Jurkat, Clone E6-1 (cell line): ENCODE results near the gene ATE1.
"Not testable (repeated sequence)": the region's sequence is repeated elsewhere in the genome, so short reads cannot be mapped to it uniquely, and the experiment has no call there.

Experiments
- DNase-seq: peaks from one replicate; pipeline ENCODE4 v3.0.0-alpha.2; 2011; ENCODE audit warnings: low read depth, low spot score
- H3K4me3 ChIP-seq: 2 replicates; pipeline ENCODE4 v1.5.1; 2011; ENCODE audit warnings: mild to moderate bottlenecking, low read length, control low read depth, moderate library complexity

ATE1 gene

DNA sequence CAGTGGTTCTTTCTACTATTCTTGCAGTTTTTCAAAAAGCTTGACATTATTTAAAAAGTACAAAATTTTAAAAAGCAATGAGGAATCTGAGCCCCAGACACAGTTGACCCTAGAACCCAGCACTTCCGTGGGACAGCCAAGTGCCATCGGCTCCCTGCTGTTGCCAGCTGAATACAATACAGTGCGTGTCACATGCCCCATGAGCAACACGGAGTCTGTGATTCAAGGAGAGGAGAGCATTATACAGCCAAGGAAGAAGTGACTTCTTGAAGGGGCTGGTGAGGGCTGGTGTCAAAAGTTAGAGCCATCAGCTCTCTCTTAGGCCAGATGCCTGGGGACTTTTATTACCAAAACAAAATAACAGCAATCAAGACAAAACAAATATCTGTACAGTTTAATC, 206.6 kb downstream of the ATE1 start:
- DNase-seq = no peak
- H3K4me3 ChIP-seq = no peak overlapping the region

DNA sequence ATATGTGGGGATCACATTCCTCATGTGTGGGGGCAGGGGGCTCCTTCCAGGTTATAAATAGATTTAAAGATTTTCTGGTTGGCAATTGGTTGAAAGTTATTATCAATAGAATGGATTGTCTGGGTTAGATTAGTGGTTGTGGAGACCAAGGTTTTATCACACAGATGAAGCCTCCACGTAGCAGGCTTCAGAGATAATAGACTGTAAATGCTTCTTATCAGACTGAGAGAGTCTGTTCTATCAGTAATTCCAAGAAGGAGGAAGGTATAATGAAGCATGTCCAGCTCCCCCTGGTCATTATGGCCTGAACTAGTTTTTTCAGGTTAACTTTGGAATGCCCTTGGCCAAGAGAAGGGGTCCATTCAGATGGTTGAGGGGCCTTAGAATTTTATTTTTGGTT, 211.9 kb downstream of the ATE1 start:
- no peak overlapping the region for H3K4me3 ChIP-seq
- DNase-seq = no peak

DNA sequence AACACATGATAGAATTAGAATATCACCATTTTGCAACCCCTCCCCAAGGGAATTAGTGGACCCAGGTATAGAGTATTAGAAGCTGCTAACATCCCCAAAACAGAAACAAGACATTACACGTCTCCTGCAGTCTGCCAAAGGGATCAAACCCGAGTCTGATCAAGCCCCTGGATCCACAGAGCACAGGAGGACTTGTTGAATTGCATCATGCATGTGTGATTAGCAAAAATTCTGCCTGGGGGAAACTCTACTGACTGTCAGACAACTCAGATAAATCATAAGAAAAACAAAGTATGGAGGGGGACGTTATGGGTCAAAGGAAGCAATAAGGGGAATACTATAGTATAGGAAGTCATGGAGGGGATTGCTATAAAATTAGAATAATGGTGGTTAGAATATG, 212.8 kb downstream of the ATE1 start:
- no peak overlapping the region for H3K4me3 ChIP-seq
- DNase-seq = no peak

DNA sequence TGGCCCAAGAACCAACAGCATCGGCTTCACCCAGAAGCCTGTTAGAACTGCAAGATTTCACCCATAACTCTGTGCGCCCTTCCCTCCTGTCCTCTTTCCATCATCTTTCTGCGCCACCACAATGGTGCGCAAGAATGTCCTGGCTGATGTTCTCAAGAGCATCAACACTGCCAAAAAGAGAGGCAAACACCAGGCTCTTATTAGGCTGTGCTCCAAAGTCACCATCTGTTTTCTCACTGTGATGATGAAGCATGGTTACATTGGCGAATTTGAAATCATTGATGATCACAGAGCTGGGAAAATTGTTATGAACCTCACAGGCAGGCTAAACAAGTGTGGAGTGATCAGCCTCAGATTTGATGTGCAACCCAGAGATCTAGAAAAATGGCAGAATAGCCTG, 214.3 kb downstream of the ATE1 start:
- no peak for DNase-seq
- no peak overlapping the region for H3K4me3 ChIP-seq

DNA sequence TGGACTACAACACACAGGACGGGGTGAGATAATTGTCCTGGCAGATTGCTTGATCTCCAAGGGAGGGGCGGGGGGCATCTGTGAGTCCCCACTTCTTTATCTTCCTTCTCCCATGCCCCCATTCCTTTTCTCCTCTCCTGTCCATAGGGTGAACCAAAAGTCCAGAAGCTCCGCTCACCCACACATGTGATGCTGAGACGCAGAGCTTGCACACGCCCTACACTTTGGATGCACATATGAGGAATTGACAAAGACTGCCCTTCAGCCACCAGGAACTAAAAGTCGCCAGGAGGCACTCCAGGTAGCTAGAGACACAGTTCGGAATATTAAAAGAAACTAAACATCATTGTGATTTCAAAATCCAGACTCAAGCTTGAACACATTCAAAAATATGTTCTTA, 216.9 kb downstream of the ATE1 start:
- no peak overlapping the region for H3K4me3 ChIP-seq
- no peak for DNase-seq

DNA sequence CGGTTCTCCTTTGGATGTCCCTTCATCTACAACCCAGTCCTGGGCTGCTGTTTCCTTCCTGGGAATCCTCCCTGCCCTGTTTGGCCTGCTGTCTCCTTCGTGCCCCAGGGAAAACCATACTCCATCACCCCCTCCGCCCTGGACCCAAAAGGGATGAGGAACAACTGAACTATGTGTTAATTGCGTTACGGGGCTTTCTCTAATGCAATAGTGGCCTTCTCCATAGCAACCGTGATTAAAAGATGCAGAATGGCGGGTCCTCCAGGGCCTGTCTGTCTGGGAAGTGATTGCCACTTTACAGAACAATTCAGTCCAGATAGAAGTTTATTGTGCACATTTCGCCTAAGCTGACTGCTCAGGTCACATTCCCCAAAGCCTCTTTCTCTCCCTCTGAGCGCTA, 217.6 kb downstream of the ATE1 start:
- H3K4me3 ChIP-seq = no peak overlapping the region

DNA sequence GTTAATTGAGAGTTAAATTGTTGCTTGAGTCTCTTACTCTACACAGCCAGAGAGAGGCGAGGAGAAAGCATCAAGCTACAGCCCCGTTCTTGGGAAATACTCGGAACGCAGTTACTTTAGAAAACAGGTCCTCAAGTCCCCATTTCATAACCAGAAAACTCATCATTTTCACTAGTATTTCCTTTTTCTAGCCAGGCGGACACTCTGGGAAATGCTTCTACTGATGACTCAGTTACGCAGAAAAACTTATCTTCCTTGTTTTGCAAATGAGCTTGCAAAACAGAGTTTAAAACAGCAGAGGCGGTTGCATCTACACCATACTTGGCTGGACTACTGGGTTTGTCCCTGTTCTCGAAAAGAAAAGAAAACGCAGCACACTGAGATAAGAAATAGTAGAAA, 218.2 kb downstream of the ATE1 start:
- DNase-seq = no peak
- no peak overlapping the region for H3K4me3 ChIP-seq

More for the DNA sequence above, 217.6 kb downstream of the ATE1 start:
- DNase-seq = no peak

DNA sequence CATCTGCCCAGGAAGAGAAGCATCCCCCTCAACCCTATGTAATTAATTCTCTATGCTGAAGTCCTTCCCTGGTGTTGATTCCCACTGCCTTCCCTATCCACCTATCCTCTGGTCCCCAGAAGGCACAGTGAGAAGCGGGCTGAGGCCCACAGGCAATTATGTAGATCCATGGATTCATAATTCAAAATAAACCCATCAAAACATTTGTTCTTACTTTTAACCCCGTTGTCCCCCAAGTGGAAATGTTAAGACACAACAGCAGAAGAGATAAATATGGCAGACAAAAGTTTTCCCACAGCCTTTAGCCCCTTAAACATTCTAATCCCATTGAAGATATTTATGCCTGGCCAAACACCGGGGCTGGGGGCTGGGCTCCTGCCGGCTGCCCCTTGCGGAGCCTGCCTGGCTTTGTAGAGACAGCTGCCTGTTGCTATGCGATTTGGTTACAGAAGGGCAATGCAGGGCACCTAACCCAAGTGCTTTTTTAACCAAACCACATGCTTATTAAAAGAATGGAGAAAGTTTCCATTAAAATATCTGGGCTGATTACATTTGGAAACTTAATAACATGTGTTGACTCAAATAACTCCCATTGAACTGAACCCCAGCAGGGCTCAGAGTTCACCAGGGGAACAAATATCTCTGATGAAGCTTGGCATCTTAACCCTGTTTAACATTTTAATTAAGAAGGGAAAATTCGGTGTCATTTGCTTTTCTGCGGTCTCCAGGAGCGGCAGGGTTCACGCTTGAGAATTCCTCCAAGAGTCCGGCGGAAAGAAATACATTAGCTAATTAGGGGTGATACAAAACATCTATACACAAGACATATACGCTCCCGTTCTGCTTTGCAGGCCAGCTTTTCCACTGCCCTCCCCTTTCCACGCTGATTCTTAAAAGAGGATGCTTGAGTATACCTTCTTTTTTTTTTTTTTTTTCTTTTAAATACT, 218.8 kb downstream of the ATE1 start:
- DNase-seq = no peak
- H3K4me3 ChIP-seq = no peak overlapping the region

DNA sequence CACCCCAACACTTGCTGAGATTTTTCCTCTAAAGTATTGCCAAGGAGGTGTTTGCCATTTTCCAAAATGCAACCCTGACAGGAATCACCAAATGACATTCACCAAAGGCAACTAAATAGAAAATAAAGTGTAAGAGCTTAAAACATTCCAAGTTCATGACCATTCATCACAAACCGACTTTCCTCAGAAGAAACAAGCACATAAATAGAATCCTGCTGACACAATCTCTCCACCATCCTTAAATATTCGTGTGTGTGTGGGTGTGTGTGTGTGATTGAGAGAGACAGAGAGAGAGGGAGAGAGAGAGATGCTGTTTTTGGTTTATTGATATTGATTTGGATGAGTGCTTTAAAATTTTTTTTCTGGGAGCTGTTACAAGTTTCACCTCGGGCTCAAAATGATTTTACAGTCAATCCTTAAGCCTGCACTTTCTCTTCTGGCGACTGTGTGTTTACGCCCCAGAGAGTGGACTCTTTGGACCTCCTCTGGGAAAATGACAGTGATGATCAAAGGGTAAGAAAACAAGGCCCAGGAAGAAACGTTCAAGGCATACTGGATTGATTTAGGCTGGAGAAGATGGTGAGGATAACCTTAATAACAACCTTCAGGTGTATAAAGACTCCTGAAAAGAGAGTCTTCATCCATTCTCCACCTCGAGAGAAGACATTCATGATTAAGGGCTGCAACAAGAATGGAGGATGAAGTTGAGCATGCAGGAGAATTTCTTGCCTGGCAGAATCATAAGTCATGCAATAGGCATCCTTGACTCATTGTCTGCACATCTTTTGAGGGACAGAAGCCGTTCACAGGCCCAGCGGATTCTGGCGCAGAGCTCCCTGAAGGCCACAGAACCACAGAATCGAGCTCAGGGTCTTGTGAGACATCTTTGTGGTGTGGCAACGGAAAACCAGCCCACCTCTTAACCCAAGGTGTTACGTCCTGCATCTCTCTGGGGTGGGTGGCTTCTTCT, 225.2 kb downstream of the ATE1 start:
- H3K4me3 ChIP-seq = no peak overlapping the region
- DNase-seq = peak; percentile 15

DNA sequence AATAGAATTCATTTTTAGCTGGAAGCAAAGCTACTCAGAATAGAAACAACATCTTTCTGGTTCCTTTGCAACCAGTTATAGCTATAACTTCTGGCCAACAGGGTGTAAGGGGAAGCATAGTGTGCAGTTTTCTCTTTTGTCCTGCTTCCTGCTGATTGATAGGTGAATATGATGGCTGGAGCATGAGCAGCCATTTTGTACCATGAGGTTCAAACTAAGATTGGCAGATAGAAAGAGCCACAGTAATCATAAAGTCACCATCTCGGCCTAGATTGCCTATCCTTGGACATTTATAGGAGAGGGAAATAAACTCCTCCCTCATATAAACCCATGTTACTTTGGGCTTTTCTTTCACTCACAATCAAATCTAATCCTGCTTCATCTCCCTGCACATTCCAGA, 227.4 kb downstream of the ATE1 start:
- no peak for DNase-seq
- H3K4me3 ChIP-seq = no peak overlapping the region

DNA sequence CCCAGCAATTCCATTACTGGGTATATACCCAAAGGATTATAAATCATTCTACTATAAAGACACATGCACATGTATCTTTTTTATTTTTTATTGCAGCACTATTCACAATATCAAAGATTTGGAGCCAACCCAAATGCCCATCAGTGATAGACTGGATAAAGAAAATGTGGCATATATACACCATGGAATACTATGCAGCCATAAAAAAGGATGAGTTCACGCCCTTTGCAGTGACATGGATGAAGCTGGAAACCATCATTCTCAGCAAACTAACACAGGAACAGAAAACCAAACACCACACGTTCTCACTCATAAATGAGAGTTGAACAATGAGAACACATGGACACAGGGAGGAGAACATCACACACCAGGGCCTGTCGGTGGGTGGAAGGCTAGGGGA, 228.1 kb downstream of the ATE1 start:
- DNase-seq = not testable (repeated sequence)

DNA sequence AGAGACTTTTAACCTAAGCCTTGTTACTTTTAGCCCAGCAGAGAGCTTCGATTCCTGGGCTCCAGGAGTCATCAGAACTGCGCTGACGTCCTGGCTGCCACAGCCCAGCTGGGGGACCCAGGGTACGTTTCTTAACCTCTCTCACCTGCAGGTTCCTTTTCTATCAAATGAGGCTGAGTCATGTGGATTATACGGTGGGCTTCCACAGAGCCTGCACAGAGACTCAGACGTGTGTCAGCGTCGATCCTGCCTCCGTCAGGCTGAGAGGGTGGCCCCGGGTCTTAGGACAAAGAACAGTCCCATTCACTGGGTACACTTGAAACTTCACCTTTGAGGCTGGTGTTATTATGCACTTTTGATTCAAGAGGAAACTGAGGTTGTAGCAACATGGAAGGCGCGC, 228.9 kb downstream of the ATE1 start:
- H3K4me3 ChIP-seq = no peak overlapping the region
- no peak for DNase-seq

More for the DNA sequence above, 228.1 kb downstream of the ATE1 start:
- H3K4me3 ChIP-seq = not testable (repeated sequence)

DNA sequence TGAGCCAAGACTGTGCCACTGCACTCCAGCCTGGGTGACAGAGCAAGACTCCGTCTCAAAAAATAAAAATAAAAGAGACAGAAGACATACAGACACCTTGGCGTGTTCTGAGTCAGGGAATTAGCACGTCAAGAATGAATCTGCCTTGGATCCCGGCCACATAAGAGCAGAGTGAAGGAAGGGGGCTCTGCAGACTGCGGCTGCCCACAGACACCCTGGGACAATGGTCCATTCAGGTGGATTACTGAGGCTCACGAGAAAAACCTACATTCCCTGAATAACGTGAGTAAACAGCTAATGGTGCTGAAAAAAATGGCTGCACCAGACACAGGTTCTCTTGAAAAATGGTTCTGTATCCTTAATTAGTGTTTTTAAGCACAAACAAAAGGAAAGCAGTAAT, 229.5 kb downstream of the ATE1 start:
- no peak for DNase-seq
- H3K4me3 ChIP-seq = no peak overlapping the region

DNA sequence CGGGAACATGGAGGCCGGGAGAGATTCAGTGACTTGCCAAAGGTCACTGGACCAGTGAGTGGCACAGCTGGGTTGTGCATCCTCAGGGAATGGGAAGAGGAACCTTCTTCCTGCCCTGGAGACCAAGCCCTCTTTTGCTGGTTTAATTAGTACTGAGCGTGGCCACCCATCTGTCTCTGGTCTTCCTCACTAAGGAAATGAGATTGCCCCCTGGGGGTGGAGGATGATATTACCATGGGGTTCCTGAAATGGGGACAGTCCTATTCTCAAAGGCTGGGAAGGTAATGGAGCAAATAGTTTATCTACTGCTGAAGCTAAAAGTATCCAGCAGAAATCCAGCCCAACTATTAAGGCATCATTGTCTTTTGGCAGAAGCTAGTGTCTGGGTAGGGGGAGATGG, 231.0 kb downstream of the ATE1 start:
- H3K4me3 ChIP-seq = no peak overlapping the region
- DNase-seq = peak; percentile 26

DNA sequence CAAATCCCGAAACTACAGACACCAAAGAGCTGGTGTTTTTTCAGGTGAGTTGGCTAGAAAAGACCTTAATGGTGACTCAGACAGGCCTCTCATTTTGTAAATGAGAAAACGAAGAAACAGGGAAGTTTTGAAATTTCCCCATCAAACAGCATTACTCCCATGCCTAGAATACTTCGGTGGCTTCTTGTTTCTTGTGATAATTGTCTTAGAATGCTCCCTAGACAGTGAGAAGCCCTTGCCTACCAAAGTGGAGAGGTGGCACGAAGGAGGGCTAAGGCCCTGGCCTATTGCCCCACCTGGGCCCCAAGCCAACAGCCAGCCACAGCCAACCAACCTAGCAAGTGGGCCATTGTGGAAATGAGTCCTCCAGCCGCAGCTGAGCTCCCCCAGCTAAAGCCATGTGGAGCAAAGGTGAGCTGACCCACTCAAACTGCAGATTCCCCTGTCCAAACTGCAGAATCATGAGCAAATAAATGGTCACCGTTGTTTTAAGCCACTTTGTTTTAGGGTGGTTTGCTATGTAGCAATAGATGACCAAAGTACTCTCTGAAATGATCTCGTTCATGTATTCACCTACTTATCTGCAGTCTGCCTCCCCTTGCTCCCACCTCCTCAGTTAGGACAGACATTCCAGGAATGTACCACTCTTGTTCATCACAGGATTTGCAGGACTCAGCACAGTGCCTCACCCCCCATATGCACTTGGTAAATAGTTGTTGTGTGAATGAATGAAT, 231.9 kb downstream of the ATE1 start:
- DNase-seq = no peak
- no peak overlapping the region for H3K4me3 ChIP-seq

DNA sequence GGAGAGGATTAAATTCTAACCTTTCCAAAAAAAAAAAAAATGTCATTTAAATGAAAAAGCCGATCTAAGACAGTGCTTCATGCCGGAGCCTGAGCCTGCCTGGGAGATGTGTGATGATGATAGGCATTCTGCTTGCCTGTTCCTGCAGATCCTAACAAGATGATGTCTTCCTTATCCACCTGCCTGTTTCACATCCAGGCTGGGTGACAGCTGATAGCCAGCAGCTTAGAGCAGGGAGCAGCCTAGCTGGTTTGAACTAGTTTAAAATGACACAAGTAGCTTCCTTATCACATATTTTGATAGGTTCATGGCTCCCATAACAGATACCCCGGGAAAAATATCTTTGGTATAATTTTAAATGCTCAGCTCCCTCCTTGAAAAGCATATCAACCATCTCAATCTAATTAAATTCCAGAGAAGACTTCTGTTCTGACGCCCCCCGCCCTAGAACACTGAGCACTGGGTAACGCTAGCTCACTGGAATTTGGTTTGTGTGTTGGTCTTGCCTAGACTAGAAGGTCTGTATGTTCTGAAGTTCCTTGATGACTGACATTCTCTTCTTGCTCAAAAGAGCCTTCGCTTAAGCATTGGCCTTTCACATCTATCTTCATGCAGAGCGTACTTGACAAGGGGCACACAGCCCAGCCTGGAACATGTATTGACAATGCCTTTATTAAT, 232.7 kb downstream of the ATE1 start:
- no peak for DNase-seq
- no peak overlapping the region for H3K4me3 ChIP-seq

DNA sequence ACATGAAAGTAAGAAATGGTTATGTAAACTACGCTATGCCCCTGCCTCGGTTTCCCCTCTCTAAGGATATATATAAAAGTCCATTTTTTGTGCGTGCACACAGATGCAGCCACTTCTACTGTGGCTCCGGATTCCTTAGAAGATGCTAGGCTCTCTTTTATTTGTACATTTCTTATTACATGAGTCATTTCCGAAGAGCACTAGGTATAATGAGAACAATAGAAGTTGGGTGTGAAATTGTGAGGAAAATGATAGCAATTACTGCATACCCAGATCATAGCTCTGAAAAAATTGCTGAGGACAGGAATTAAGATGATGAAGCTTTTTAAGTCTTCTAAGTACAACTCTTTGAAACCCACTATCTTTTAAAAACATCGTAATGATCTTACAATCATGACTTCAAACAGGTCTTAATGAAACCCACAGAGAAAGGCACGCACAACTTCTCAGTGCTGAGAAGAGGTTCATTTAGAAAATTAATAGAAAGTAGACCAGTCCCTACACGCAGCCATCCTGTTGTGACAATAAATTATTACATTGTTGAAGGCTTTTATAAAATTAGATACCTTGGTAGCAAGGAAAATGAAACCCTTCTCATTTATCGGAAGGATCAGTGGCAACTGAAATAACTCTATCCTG, 233.4 kb downstream of the ATE1 start:
- no peak overlapping the region for H3K4me3 ChIP-seq
- DNase-seq = no peak

DNA sequence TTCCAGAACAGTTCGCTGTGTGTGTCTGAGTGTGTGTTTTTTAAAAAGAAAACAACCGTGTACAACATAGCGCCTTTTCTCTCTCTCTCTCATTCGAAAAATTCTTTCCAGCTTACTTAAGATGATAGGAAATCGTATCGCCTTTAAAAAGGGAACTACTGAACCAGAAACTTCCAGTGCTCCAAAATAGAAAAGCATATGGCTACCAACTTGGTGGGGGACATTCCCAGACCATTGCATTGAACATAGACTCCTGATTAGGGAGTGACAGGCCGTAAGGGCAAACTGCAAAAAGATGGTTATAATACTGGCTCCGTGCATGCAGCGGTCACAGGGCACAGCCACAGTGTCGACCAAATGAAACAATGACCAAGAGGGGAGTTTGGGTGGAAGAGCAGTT, 235.2 kb downstream of the ATE1 start:
- H3K4me3 ChIP-seq = no peak overlapping the region
- DNase-seq = no peak
